HEK293 (cell line): ENCODE data around the gene CCDC116.

Experiments
- BCL11A ChIP-seq: fragments of 450-650 bp; formaldehyde crosslinking; IDR thresholded peaks from 2 replicates; pipeline ENCODE4 v1.5.1; 2016; ENCODE audit warnings: low read depth, missing biosample characterization, missing genetic modification characterization
- FEZF1 ChIP-seq: fragments of 450-650 bp; formaldehyde crosslinking; IDR thresholded peaks from 2 replicates; pipeline ENCODE4 v1.5.1; 2016; ENCODE audit warnings: missing biosample characterization, missing genetic modification characterization
- IKZF3 ChIP-seq: fragments of 450-650 bp; IDR thresholded peaks from 2 replicates; pipeline ENCODE4 v1.5.0; 2018; ENCODE audit warnings: missing biosample characterization, mild to moderate bottlenecking, missing genetic modification characterization, moderate library complexity
- PRDM4 ChIP-seq: fragments of 450-650 bp; formaldehyde crosslinking; IDR thresholded peaks from 2 replicates; pipeline ENCODE4 v1.5.1; 2017; ENCODE audit warnings: missing biosample characterization, missing genetic modification characterization
- SCRT1 ChIP-seq: fragments of 450-650 bp; formaldehyde crosslinking; IDR thresholded peaks from 2 replicates; pipeline ENCODE4 v1.5.1; 2016; ENCODE audit warnings: missing biosample characterization, missing genetic modification characterization, borderline replicate concordance
- SETDB1 ChIP-seq: IDR thresholded peaks from one replicate; pipeline ENCODE4 v1.6.1; 2017; ENCODE audit warnings: mild to moderate bottlenecking, low read length, moderate library complexity, mixed read lengths; ENCODE audit not compliant: insufficient read length
- SP2 ChIP-seq: fragments of 450-650 bp; formaldehyde crosslinking; IDR thresholded peaks from 2 replicates; pipeline ENCODE4 v1.5.1; 2016; ENCODE audit warnings: missing biosample characterization, missing genetic modification characterization
- TCF7L2 ChIP-seq: IDR thresholded peaks from 2 replicates; pipeline ENCODE4 v1.6.1; 2011; ENCODE audit warnings: low read depth, mild to moderate bottlenecking, inconsistent platforms, low read length, moderate library complexity, borderline replicate concordance
- ZBTB10 ChIP-seq: fragments of 450-650 bp; formaldehyde crosslinking; IDR thresholded peaks from 2 replicates; pipeline ENCODE4 v1.5.1; 2016; ENCODE audit warnings: missing biosample characterization, missing genetic modification characterization
- ZNF132 ChIP-seq: fragments of 450-650 bp; formaldehyde crosslinking; IDR thresholded peaks from 2 replicates; pipeline ENCODE4 v1.5.1; 2017; ENCODE audit warnings: missing biosample characterization, missing genetic modification characterization, borderline replicate concordance
- ZNF23 ChIP-seq: fragments of 450-650 bp; formaldehyde crosslinking; IDR thresholded peaks from 2 replicates; pipeline ENCODE4 v1.5.1; 2016; ENCODE audit warnings: missing biosample characterization, missing genetic modification characterization, borderline replicate concordance
- ZNF280C ChIP-seq: fragments of 450-650 bp; formaldehyde crosslinking; IDR thresholded peaks from 2 replicates; pipeline ENCODE4 v1.5.1; 2016; ENCODE audit warnings: missing biosample characterization, missing genetic modification characterization
- ZNF302 ChIP-seq: fragments of 450-650 bp; formaldehyde crosslinking; IDR thresholded peaks from 2 replicates; pipeline ENCODE4 v1.5.1; 2016; ENCODE audit warnings: missing biosample characterization, missing genetic modification characterization, low read depth
- ZNF324 ChIP-seq: fragments of 450-650 bp; formaldehyde crosslinking; IDR thresholded peaks from 2 replicates; pipeline ENCODE4 v1.5.1; 2016; ENCODE audit warnings: missing biosample characterization, missing genetic modification characterization
- ZNF362 ChIP-seq: fragments of 450-650 bp; formaldehyde crosslinking; IDR thresholded peaks from 2 replicates; pipeline ENCODE4 v1.5.1; 2016; ENCODE audit warnings: missing biosample characterization, missing genetic modification characterization
- ZNF391 ChIP-seq: fragments of 450-650 bp; formaldehyde crosslinking; IDR thresholded peaks from 2 replicates; pipeline ENCODE4 v1.5.1; 2016; ENCODE audit warnings: low read depth, missing biosample characterization, missing genetic modification characterization, borderline replicate concordance
- ZNF404 ChIP-seq: fragments of 450-650 bp; formaldehyde crosslinking; IDR thresholded peaks from 2 replicates; pipeline ENCODE4 v1.5.1; 2017; ENCODE audit warnings: missing biosample characterization, missing genetic modification characterization
- ZNF423 ChIP-seq: fragments of 450-650 bp; formaldehyde crosslinking; IDR thresholded peaks from 2 replicates; pipeline ENCODE4 v1.5.1; 2016; ENCODE audit warnings: missing biosample characterization, missing genetic modification characterization
- ZNF433 ChIP-seq: fragments of 450-650 bp; formaldehyde crosslinking; IDR thresholded peaks from 2 replicates; pipeline ENCODE4 v1.5.1; 2016; ENCODE audit warnings: missing biosample characterization, missing genetic modification characterization, low read depth
- ZNF514 ChIP-seq: fragments of 450-650 bp; formaldehyde crosslinking; IDR thresholded peaks from 2 replicates; pipeline ENCODE4 v1.5.1; 2016; ENCODE audit warnings: missing biosample characterization, missing genetic modification characterization
- ZNF521 ChIP-seq: fragments of 450-650 bp; formaldehyde crosslinking; IDR thresholded peaks from 2 replicates; pipeline ENCODE4 v1.5.1; 2017; ENCODE audit warnings: missing biosample characterization, mild to moderate bottlenecking, missing genetic modification characterization
- ZNF529 ChIP-seq: fragments of 450-650 bp; formaldehyde crosslinking; IDR thresholded peaks from 2 replicates; pipeline ENCODE4 v1.5.1; 2017; ENCODE audit warnings: missing genetic modification characterization, missing biosample characterization; ENCODE audit not compliant: insufficient replicate concordance
- ZNF530 ChIP-seq: fragments of 450-650 bp; formaldehyde crosslinking; IDR thresholded peaks from 2 replicates; pipeline ENCODE4 v1.5.1; 2016; ENCODE audit warnings: low read depth, missing biosample characterization, missing genetic modification characterization
- ZNF549 ChIP-seq: fragments of 450-650 bp; IDR thresholded peaks from 2 replicates; pipeline ENCODE4 v1.5.1; 2018; ENCODE audit warnings: missing biosample characterization, missing genetic modification characterization, mild to moderate bottlenecking, inconsistent platforms, moderate library complexity
- ZNF561 ChIP-seq: fragments of 450-650 bp; IDR thresholded peaks from 2 replicates; pipeline ENCODE4 v1.5.1; 2018; ENCODE audit warnings: missing biosample characterization, missing genetic modification characterization, borderline replicate concordance
- ZNF585B ChIP-seq: fragments of 450-650 bp; formaldehyde crosslinking; IDR thresholded peaks from 2 replicates; pipeline ENCODE4 v1.5.1; 2016; ENCODE audit warnings: missing biosample characterization, missing genetic modification characterization
- TF ChIP-seq, protein P1 (sequence below): fragments of 450-650 bp; formaldehyde crosslinking; IDR thresholded peaks from 2 replicates; pipeline ENCODE4 v1.5.1; 2016; ENCODE audit warnings: missing biosample characterization, missing genetic modification characterization
- TF ChIP-seq, protein P2 (sequence below): fragments of 450-650 bp; formaldehyde crosslinking; IDR thresholded peaks from 2 replicates; pipeline ENCODE4 v1.5.1; 2016; ENCODE audit warnings: missing biosample characterization, missing genetic modification characterization

The CCDC116 gene

GRCh38 chr22:21652010-21652546 lies 19.5 kb downstream of the CCDC116 start (continued):
- TF ChIP-seq, protein P1, sequence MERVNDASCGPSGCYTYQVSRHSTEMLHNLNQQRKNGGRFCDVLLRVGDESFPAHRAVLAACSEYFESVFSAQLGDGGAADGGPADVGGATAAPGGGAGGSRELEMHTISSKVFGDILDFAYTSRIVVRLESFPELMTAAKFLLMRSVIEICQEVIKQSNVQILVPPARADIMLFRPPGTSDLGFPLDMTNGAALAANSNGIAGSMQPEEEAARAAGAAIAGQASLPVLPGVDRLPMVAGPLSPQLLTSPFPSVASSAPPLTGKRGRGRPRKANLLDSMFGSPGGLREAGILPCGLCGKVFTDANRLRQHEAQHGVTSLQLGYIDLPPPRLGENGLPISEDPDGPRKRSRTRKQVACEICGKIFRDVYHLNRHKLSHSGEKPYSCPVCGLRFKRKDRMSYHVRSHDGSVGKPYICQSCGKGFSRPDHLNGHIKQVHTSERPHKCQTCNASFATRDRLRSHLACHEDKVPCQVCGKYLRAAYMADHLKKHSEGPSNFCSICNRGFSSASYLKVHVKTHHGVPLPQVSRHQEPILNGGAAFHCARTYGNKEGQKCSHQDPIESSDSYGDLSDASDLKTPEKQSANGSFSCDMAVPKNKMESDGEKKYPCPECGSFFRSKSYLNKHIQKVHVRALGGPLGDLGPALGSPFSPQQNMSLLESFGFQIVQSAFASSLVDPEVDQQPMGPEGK = peak; percentile 93
- TF ChIP-seq SP2 (tag by site-specific recombination) = peak; percentile 86
- TF ChIP-seq SETDB1 = no peak
- TF ChIP-seq ZNF404 (tag by site-specific recombination) = no peak
- no peak for TF ChIP-seq ZNF433
- no peak for TF ChIP-seq ZNF530
- no peak for TF ChIP-seq SCRT1 (tag by site-specific recombination)
- TF ChIP-seq ZNF423 (tag by site-specific recombination) = no peak
- no peak for TF ChIP-seq ZNF280C (tag by site-specific recombination)
- TF ChIP-seq IKZF3 (tag by site-specific recombination) = no peak
- TF ChIP-seq PRDM4 (tag by site-specific recombination) = no peak
- no peak for TF ChIP-seq ZNF132 (tag by site-specific recombination)
- TF ChIP-seq ZNF302 (tag by site-specific recombination) = no peak
- TF ChIP-seq ZBTB10 = peak; percentile 66
- no peak for TF ChIP-seq BCL11A (tag by site-specific recombination)
- TF ChIP-seq, protein P2, sequence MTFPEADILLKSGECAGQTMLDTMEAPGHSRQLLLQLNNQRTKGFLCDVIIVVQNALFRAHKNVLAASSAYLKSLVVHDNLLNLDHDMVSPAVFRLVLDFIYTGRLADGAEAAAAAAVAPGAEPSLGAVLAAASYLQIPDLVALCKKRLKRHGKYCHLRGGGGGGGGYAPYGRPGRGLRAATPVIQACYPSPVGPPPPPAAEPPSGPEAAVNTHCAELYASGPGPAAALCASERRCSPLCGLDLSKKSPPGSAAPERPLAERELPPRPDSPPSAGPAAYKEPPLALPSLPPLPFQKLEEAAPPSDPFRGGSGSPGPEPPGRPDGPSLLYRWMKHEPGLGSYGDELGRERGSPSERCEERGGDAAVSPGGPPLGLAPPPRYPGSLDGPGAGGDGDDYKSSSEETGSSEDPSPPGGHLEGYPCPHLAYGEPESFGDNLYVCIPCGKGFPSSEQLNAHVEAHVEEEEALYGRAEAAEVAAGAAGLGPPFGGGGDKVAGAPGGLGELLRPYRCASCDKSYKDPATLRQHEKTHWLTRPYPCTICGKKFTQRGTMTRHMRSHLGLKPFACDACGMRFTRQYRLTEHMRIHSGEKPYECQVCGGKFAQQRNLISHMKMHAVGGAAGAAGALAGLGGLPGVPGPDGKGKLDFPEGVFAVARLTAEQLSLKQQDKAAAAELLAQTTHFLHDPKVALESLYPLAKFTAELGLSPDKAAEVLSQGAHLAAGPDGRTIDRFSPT (tag by site-specific recombination) = no peak
- TF ChIP-seq ZNF23 (tag by site-specific recombination) = no peak
- TF ChIP-seq FEZF1 (tag by site-specific recombination) = no peak
- no peak for TF ChIP-seq ZNF521
- no peak for TF ChIP-seq ZNF561 (tag by site-specific recombination)
- TF ChIP-seq ZNF324 (tag by site-specific recombination) = no peak
- TF ChIP-seq TCF7L2 = no peak
- TF ChIP-seq ZNF549 (tag by site-specific recombination) = no peak
- TF ChIP-seq ZNF362 = no peak
- no peak for TF ChIP-seq ZNF529
- no peak for TF ChIP-seq ZNF585B (tag by site-specific recombination)
- TF ChIP-seq ZNF391 (tag by site-specific recombination) = 0 out of 2 replicates have a peak, but pooled peaks have one; percentile 39
- TF ChIP-seq ZNF514 = no peak
